IMR-90 (cell line): ENCODE results near the gene TRAPPC3L. TPM values are rescaled to one million over a fixed set of nuclear protein-coding genes. Genes with fewer than 3 reads are reported as not detected.

Source experiments
- ATAC-seq: fragments of 200-7000 bp; cut with Tn5 transposase; 2 replicates; pipeline ENCODE4 v1.9.1; 2020; ENCODE audit warnings: low read depth, mild to moderate bottlenecking, moderate library complexity
- BruUV-seq: library from RNA; stranded (reverse); fragments of 400-500 nt; replicated peaks from 2 replicates; lab custom pipeline; 2021; lab: Mats Ljungman, UMichigan
- CTCF ChIA-PET: fragments of 300-600 bp; formaldehyde crosslinking; extraction: SDS; loops from one replicate; lab custom pipeline; 2021; ENCODE audit warnings: antibody characterized with exemption; lab: Yijun Ruan, JAX
- POLR2A ChIA-PET: fragments of 300-600 bp; sonication (Branson Sonifier 250); formaldehyde crosslinking; loops from one replicate; lab custom pipeline; 2022; ENCODE audit warnings: antibody characterized with exemption; ENCODE audit not compliant: unreplicated experiment; lab: Charles Lee
- DNase-seq: peaks from one replicate; pipeline ENCODE4 v3.0.0; 2013
- H2AFZ ChIP-seq: replicated peaks from 2 replicates; pipeline ENCODE3; 2013; ENCODE audit warnings: low read length, mild to moderate bottlenecking; ENCODE audit not compliant: poor library complexity
- H2AK5ac ChIP-seq: 2 replicates; pipeline ENCODE4 v1.6.1; 2013; ENCODE audit warnings: low read depth, low read length, inconsistent platforms
- H2AK9ac ChIP-seq: replicated peaks from 2 replicates; pipeline ENCODE3; 2013; ENCODE audit warnings: mild to moderate bottlenecking, low read depth, low read length, moderate library complexity; ENCODE audit not compliant: poor library complexity
- H2BK120ac ChIP-seq: 2 replicates; pipeline ENCODE4 v1.6.1; 2013; ENCODE audit warnings: low read depth, low read length, inconsistent platforms
- H2BK15ac ChIP-seq: 3 replicates; pipeline ENCODE4 v1.6.1; 2013; ENCODE audit warnings: low read depth, low read length, inconsistent platforms
- H2BK20ac ChIP-seq: 2 replicates; pipeline ENCODE4 v1.6.1; 2013; ENCODE audit warnings: low read depth, mild to moderate bottlenecking, inconsistent platforms, low read length, moderate library complexity
- H2BK5ac ChIP-seq: 2 replicates; pipeline ENCODE4 v1.6.1; 2013; ENCODE audit warnings: mild to moderate bottlenecking, low read depth, low read length, inconsistent platforms; ENCODE audit not compliant: poor library complexity, severe bottlenecking
- H3K14ac ChIP-seq: replicated peaks from 2 replicates; pipeline ENCODE4 v1.6.1; 2013; ENCODE audit warnings: low read depth, low read length, inconsistent platforms
- H3K18ac ChIP-seq: 2 replicates; pipeline ENCODE4 v1.6.1; 2013; ENCODE audit warnings: low read depth, low read length, control low read depth
- H3K23ac ChIP-seq: 2 replicates; pipeline ENCODE4 v1.6.1; 2013; ENCODE audit warnings: low read depth, low read length, inconsistent platforms
- H3K27ac ChIP-seq: 2 replicates; pipeline ENCODE4 v1.5.1; 2013; ENCODE audit warnings: mild to moderate bottlenecking, control low read depth, low read length; ENCODE audit not compliant: insufficient read depth
- H3K27me3 ChIP-seq: 2 replicates; pipeline ENCODE4 v1.6.1; 2013; ENCODE audit warnings: low read length; ENCODE audit not compliant: control insufficient read depth, insufficient read depth
- H3K36me3 ChIP-seq: 2 replicates; pipeline ENCODE4 v1.6.1; 2013; ENCODE audit warnings: low read length, mixed read lengths; ENCODE audit not compliant: control insufficient read depth, insufficient read depth
- H3K4ac ChIP-seq: 2 replicates; pipeline ENCODE4 v1.6.1; 2013; ENCODE audit warnings: low read depth, low read length, inconsistent platforms
- H3K4me1 ChIP-seq: 2 replicates; pipeline ENCODE4 v1.6.1; 2013; ENCODE audit warnings: low read length, mixed read lengths; ENCODE audit not compliant: control insufficient read depth, insufficient read depth
- H3K4me2 ChIP-seq: 2 replicates; pipeline ENCODE4 v1.6.1; 2013; ENCODE audit warnings: low read depth, mild to moderate bottlenecking, control low read depth, low read length, moderate library complexity
- H3K4me3 ChIP-seq: 2 replicates; pipeline ENCODE4 v1.5.1; 2013; ENCODE audit warnings: low read depth, mild to moderate bottlenecking, control low read depth, low read length, moderate library complexity; ENCODE audit not compliant: insufficient read depth
- H3K56ac ChIP-seq: 2 replicates; pipeline ENCODE4 v1.6.1; 2013; ENCODE audit warnings: low read length, inconsistent platforms; ENCODE audit not compliant: insufficient read depth; ENCODE audit errors: extremely low read depth
- H3K79me1 ChIP-seq, 2 experiments: 2 replicates each; pipeline ENCODE4 v1.6.1; 2013; ENCODE audit warnings: low read length in 2 of 2, inconsistent platforms in 1 of 2, low read depth in 1 of 2
- H3K9ac ChIP-seq: 2 replicates; pipeline ENCODE4 v1.6.1; 2013; ENCODE audit warnings: low read depth, low read length, control low read depth
- H3K9me1 ChIP-seq: 2 replicates; pipeline ENCODE4 v1.6.1; 2013; ENCODE audit warnings: low read length, inconsistent platforms; ENCODE audit not compliant: insufficient read depth
- H3K9me3 ChIP-seq: 2 replicates; pipeline ENCODE4 v1.6.1; 2013; ENCODE audit warnings: low read length; ENCODE audit not compliant: control insufficient read depth, insufficient read depth
- H4K20me1 ChIP-seq: 2 replicates; pipeline ENCODE4 v1.6.1; 2013; ENCODE audit warnings: low read length, inconsistent platforms; ENCODE audit not compliant: insufficient read depth
- H4K5ac ChIP-seq: 2 replicates; pipeline ENCODE4 v1.6.1; 2013; ENCODE audit warnings: mild to moderate bottlenecking, low read depth, low read length, control low read depth
- H4K8ac ChIP-seq, 2 experiments: 2 replicates each; pipeline ENCODE4 v1.6.1; 2013; ENCODE audit warnings: low read depth in 2 of 2, low read length in 2 of 2, control low read depth in 1 of 2, inconsistent platforms in 1 of 2
- H4K91ac ChIP-seq: 2 replicates; pipeline ENCODE4 v1.6.1; 2013; ENCODE audit warnings: low read depth, low read length, inconsistent platforms; ENCODE audit not compliant: insufficient read depth
- CEBPB ChIP-seq: IDR thresholded peaks from 2 replicates; pipeline ENCODE4 v1.6.1; 2012; ENCODE audit warnings: low read depth, low read length, improper control_type of control experiment
- CHD1 ChIP-seq: IDR thresholded peaks from 2 replicates; pipeline ENCODE4 v1.6.1; 2012; ENCODE audit warnings: low read depth, low read length, improper control_type of control experiment
- MXI1 ChIP-seq: IDR thresholded peaks from 2 replicates; pipeline ENCODE4 v1.6.1; 2012; ENCODE audit warnings: low read depth, mild to moderate bottlenecking, low read length, moderate library complexity, borderline replicate concordance
- NFE2L2 ChIP-seq: fragments of 150-350 bp; IDR thresholded peaks from 2 replicates; pipeline ENCODE4 v1.6.1; 2016; ENCODE audit warnings: low read depth, mild to moderate bottlenecking, low read length
- RAD21 ChIP-seq: IDR thresholded peaks from 2 replicates; pipeline ENCODE4 v1.6.1; 2012; ENCODE audit warnings: low read length, improper control_type of control experiment
- RFX5 ChIP-seq: IDR thresholded peaks from 2 replicates; pipeline ENCODE4 v1.8.0; 2012; ENCODE audit warnings: low read depth, mild to moderate bottlenecking, low read length, moderate library complexity
- SMC3 ChIP-seq: fragments of 150-350 bp; IDR thresholded peaks from 2 replicates; pipeline ENCODE4 v1.6.1; 2016; ENCODE audit warnings: low read depth, mild to moderate bottlenecking, antibody characterized with exemption, low read length, moderate library complexity
- WGBS, 2 experiments: methylation state at CpG; one replicate each; pipeline versions ENCODE4 v1.1.5 to v1.1.7; 2013; ENCODE audit warnings: missing lambda C conversion rate in 2 of 2; ENCODE audit not compliant: insufficient read length in 1 of 2; ENCODE audit errors: extremely low coverage in 2 of 2; 5-methylcytosine and 5-hydroxymethylcytosine counted together
- dilution Hi-C: fragments of 300-500 bp; cut with HindIII; formaldehyde crosslinking; loops from one replicate; pipeline ENCODE4 v1.14.3; 2018; ENCODE audit warnings: low sequenced_read_pairs; ENCODE audit not compliant: unreplicated experiment
- in situ Hi-C: fragments of 300-500 bp; cut with MboI; formaldehyde crosslinking; loops from 3 replicates; pipeline ENCODE4 v1.14.3; 2019; ENCODE audit warnings: low sequenced_read_pairs, inconsistent platforms, mixed read lengths
- intact Hi-C: fragments of 100-400 bp; cut with micrococcal nuclease; formaldehyde crosslinking; loops from 2 replicates; pipeline ENCODE4 v1.10.0; 2022
- polyA plus RNA-seq, 3 experiments: library from polyadenylated mRNA; depleted of rRNA; stranded (reverse); fragments of >200 nt; gene quantifications; 2 replicates each; pipeline ENCODE4 v1.2.3, GENCODE V29; 2012; ENCODE audit warnings: low replicate concordance in 1 of 3
- total RNA-seq: library from RNA; depleted of rRNA; stranded (reverse); fragments of >200 nt; gene quantifications from 2 replicates; pipeline ENCODE4 v1.2.3, GENCODE V29; 2012
- TF ChIP-seq, protein P1 (sequence below): fragments of 150-350 bp; IDR thresholded peaks from 2 replicates; pipeline ENCODE4 v1.6.1; 2016; ENCODE audit warnings: low read depth, mild to moderate bottlenecking, low read length, moderate library complexity, borderline replicate concordance
- TF ChIP-seq, protein P2 (sequence below): conservative IDR thresholded peaks from 2 replicates; pipeline ENCODE4 v1.5.1; 2012; ENCODE audit warnings: mild to moderate bottlenecking, low read depth, low read length, improper control_type of control experiment

The TRAPPC3L gene
- total and polyA plus RNA-seq, 2 of the 4 experiments (the other 2 are of a cell fraction), result 0.03 TPM; not detected in 1

DNA sequence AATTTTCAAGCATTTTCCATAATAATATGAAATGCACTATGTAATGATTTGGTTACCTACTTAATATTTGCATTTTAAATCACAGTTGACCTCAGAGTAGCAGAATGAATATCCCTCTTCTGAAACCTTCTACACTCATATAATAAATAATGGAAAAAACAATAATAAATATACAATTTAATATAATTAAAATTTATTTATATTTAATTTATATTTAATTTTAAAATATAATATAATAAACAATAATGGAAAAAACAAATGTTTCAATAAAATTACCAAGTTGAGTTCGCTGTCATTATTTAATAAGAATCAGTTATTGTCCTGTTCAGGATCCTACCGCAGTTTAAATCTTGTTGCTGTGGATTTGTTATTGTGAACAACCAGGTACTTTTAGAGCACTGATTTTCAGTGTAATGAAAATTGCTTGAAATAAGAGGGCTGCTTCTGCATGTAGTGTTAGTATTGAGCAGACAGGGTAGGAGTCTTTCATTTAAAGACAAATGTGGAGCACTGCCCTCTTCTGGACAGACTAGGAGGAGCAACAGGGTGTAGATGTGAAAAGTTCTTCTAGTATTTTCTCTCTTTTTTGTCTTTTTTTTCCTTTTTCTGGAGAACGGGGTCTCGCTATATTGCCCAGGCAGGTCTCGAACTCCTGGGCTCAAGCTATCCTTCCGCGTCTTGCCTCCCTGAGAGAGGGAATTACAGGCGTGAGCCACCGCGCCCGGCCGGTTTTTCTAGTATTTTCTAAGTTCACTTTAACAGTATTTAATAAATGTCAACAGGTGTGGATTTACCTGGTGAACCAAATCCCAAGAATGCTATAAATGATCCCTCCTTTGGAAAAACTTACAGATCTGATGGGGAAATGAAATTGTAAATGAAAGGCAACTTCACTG, 13.6 kb downstream of the TRAPPC3L start:
- dilution Hi-C loops, result no loop called here
- no peak overlapping the region for H3K4me3 ChIP-seq

More for the DNA sequence above, 13.6 kb downstream of the TRAPPC3L start:
- POLR2A ChIA-PET, result interaction anchor here (1.0 kb wide), 1 partner anchor 9 kb away, joined by 3 read pairs; no protein-coding TSS in a partner anchor
- H2BK15ac ChIP-seq, result peak overlapping the region; percentile 66; the same call in 1 of the 3 replicates
- no peak for TF ChIP-seq CEBPB
- peak; percentile 74 for TF ChIP-seq RAD21
- TF ChIP-seq SMC3, result peak; percentile 88
- no peak for TF ChIP-seq CHD1
- TF ChIP-seq NFE2L2, result no peak
- no peak for TF ChIP-seq RFX5
- TF ChIP-seq, protein P1, sequence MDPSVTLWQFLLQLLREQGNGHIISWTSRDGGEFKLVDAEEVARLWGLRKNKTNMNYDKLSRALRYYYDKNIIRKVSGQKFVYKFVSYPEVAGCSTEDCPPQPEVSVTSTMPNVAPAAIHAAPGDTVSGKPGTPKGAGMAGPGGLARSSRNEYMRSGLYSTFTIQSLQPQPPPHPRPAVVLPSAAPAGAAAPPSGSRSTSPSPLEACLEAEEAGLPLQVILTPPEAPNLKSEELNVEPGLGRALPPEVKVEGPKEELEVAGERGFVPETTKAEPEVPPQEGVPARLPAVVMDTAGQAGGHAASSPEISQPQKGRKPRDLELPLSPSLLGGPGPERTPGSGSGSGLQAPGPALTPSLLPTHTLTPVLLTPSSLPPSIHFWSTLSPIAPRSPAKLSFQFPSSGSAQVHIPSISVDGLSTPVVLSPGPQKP, result no peak
- TF ChIP-seq, protein P2, sequence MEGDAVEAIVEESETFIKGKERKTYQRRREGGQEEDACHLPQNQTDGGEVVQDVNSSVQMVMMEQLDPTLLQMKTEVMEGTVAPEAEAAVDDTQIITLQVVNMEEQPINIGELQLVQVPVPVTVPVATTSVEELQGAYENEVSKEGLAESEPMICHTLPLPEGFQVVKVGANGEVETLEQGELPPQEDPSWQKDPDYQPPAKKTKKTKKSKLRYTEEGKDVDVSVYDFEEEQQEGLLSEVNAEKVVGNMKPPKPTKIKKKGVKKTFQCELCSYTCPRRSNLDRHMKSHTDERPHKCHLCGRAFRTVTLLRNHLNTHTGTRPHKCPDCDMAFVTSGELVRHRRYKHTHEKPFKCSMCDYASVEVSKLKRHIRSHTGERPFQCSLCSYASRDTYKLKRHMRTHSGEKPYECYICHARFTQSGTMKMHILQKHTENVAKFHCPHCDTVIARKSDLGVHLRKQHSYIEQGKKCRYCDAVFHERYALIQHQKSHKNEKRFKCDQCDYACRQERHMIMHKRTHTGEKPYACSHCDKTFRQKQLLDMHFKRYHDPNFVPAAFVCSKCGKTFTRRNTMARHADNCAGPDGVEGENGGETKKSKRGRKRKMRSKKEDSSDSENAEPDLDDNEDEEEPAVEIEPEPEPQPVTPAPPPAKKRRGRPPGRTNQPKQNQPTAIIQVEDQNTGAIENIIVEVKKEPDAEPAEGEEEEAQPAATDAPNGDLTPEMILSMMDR, result peak; percentile 78
- no peak for TF ChIP-seq MXI1
- CTCF ChIA-PET, result interaction anchor here (0.6 to 2.1 kb wide), 7 partner anchors 9 to 308 kb away, joined by 3 to 12 read pairs (median 3); partner anchors contain the start of gene CALHM5
- no peak overlapping the region for H2AFZ ChIP-seq
- H4K20me1 ChIP-seq, result no peaks in the 10 kb centered on the region
- intact Hi-C loops (loop anchor here (1.0 to 2.0 kb wide), 6 partner anchors 19 to 309 kb away; partner anchors contain the start of gene DSE), in situ Hi-C loops (loop anchor here (10.0 kb wide), 2 partner anchors 237 to 267 kb away; no protein-coding TSS in a partner anchor)
- no peak overlapping the region; the same call in 1 of the 2 replicates for H2BK20ac ChIP-seq
- H2BK5ac ChIP-seq, result peak overlapping the region; percentile 1
- no peak overlapping the region for H3K23ac ChIP-seq
- H3K18ac ChIP-seq, result no peak overlapping the region
- 0 out of 4 replicates have a peak, but pooled peaks cover 0 to 3% of the 10 kb centered on the region in 2 experiments for H3K79me1 ChIP-seq
- peaks cover 15% of the 10 kb centered on the region for H3K9me1 ChIP-seq
- no peak overlapping the region for H3K9ac ChIP-seq
- H4K5ac ChIP-seq, result no peak overlapping the region
- H2AK9ac ChIP-seq, result no peak overlapping the region
- no peak overlapping the region for H3K4ac ChIP-seq
- H4K91ac ChIP-seq, result no peak overlapping the region
- no peak overlapping the region for H3K14ac ChIP-seq
- no peak overlapping the region for H3K4me2 ChIP-seq
- no peak overlapping the region for H2BK120ac ChIP-seq
- WGBS, 2 experiments, result 67% methylated on average over 3 of the region's 12 CpGs; no CpG with 5 or more reads in 1 of the 2 experiments
- no TSS peak for BruUV-seq
- no peak overlapping the region for H3K27ac ChIP-seq
- H3K4me1 ChIP-seq, result peaks cover 13% of the 10 kb centered on the region
- ATAC-seq (peak; percentile 86), DNase-seq (peak; percentile 82)
- no peaks in the 10 kb centered on the region for H3K36me3 ChIP-seq
- H2AK5ac ChIP-seq, result no peak overlapping the region
- H3K9me3 ChIP-seq, result no peaks in the 10 kb centered on the region
- no peaks in the 10 kb centered on the region for H3K27me3 ChIP-seq
- H4K8ac ChIP-seq, result no peak overlapping the region
- no peak overlapping the region for H3K56ac ChIP-seq
